HG02759 (cell line): ENCODE measurements around the gene FAM72C.
"Not testable (repeated sequence)": the region's sequence is repeated elsewhere in the genome, so short reads cannot be mapped to it uniquely, and the experiment has no call there.

Experiments
- ATAC-seq: cut with Tn5 transposase; IDR thresholded peaks from one replicate; pipeline ENCODE4 v1.9.1; 2021; ENCODE audit warnings: mild to moderate bottlenecking, moderate library complexity; ENCODE audit not compliant: unreplicated experiment

Gene FAM72C

GRCh38 chr1:143987868-143988267, 16.1 kb upstream of the FAM72C start:
- not testable (repeated sequence) for ATAC-seq

DNA sequence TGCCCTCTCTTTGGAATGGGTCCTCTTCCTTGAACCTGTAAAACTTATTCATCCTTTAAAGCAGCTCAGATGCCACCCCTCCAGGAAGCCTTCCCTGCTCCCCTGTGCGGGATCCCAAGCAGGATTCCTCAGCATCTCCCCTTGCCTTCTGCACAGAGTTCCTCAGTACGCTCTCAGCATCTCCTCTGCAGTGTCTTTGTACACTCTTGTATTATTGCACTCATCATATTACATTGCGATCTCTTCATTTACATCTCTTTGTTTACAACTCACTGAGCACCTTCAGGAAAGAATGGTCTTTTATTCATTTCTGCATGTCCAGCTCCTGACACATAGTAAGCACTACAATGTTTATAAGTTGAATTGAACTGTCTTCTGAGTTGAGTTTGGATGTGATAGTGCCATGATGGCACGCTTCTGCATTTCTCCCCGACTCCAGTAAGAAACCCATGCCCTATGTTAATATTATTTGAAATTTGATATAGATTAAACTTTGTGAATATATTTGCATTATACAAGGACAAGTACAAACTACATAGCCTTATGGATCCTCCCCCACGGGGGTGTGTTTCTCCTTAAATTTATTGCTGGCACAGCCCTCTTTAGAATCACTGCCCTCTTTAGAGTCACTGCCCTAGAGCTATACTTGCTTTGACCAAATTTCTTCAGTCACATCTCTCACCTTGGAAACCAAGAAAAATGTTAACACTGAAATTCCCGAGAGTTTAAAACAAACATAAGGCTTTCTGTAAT, 13.1 kb upstream of the FAM72C start:
- ATAC-seq = not testable (repeated sequence)

- ATAC-seq = not testable (repeated sequence)
These were observed 2.6 kb upstream of the FAM72C start for GRCh38 chr1:143974416-143974815.

DNA sequence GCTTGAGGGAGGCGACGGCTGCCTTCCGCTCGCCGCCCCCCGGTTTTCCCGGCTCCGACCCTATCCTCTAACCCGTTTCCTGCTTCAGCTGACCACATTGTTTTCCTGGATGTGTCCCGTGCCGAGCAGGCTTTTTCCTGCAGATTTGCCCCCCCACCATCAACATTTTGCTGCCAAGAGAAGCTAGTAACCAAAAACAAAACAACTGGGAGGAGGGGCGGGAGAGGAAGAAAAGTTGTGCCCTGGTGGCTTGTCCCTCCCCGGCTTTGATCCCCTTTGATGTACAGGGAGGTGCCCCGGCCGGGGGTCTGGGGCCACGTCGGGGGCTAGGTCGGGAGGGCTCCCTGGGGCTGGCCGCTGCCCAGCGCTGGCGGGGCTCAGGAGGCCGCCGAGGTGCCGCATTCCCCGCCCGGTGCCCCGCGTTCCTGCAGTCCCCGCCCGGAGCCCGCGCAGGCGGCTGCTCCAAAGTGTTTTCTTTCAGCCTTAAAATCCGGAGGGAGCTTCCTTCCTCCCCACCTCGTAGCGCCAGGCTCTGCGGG, 2.2 kb upstream of the FAM72C start:
- not testable (repeated sequence) for ATAC-seq

- peak; percentile 11 for ATAC-seq
These were observed 1.1 kb upstream of the FAM72C start for GRCh38 chr1:143972753-143973326.

GRCh38 chr1:143965860-143966259, 5.9 kb downstream of the FAM72C start:
- ATAC-seq = not testable (repeated sequence)

GRCh38 chr1:143964294-143964693, 7.5 kb downstream of the FAM72C start:
- ATAC-seq = not testable (repeated sequence)

DNA sequence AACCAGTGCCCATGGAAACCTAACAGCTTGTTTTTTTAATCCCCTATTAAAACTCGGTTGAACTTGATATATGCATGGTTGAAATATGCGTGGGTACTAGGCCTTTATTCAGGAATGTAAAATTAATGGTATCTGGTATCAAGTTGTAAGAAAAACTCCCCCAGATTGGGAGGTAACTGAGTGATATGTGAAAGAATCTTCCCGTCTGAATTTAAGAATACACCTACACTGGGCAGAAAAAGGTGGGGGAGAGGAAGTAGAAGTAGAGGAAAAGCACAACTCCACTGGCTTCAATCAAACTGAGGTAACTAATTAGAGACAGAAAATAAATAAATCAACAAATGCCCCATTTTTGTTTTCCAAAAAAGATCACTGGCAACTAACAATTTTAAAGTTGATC, 15.9 kb downstream of the FAM72C start:
- not testable (repeated sequence) for ATAC-seq

- not testable (repeated sequence) for ATAC-seq
These were observed 18.9 kb downstream of the FAM72C start for GRCh38 chr1:143952913-143953312.

GRCh38 chr1:143951485-143952391, 20.0 kb downstream of the FAM72C start:
- not testable (repeated sequence) for ATAC-seq

DNA sequence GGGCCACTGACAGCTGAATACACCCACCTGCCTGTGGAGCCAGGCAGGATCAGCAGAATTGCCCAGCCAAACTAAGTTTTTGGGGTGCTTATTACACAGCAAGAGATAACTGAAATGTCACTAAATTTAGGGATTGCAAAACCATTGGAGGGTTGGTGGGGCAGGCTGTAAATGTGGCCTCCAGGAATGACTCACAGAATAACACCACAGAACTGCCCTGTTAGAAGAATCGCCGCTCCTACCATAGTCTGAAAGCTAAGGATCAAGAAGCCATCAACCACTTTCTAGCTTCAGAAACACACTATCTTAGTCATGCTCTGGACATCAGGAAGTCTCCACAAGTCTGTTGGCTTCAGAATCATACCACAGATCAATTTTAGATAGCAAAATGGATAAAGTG, 24.0 kb downstream of the FAM72C start:
- ATAC-seq = not testable (repeated sequence)

DNA sequence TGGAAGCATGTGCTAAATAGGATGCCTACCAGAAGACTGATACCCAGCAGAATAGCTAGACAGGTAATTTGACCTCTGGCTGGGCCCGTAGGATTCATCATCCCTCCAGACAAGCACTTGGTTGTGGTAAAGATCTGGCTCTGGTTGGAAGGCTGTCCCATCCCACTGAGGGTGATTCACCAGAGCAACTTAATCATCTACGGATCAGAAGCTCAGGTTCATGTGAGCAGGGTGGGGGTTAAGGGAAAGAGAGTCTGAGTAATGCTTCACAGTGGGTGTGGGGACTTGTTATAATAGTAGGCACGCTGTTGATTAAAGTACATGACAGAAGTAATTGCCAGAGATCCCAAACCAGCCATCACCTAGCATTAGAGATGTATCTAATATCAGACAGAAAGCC, 26.5 kb downstream of the FAM72C start:
- not testable (repeated sequence) for ATAC-seq

DNA sequence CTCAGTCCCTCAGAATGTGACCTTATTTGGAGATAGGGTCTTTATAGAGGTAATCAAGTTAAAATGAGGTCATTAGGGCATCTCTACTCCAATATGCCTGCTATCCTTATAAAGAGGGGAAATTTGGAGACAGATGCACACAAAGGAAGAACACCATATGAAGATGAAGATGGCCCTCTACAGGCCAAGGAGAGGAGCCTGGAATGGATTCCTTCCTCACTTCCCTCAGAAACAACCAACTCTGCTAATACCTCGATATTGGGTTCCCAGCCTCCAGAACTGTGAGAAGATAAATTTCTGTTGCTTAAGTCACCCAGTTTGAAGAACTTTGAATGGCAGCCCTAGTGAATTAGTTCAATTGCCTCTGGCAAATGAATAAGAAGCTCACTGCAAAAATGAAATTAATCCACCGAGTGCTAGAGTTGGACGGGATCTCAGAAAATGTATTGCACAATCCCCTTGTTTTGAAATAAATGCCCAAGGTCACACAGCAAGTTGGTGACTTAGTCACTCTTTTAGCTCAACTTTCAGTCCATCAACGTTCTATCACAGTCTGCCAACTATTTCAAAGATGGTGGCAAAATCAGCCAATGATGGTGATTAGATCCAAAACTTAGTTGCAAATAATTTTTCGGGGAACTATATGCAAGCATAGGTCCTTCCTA, 27.1 kb downstream of the FAM72C start:
- ATAC-seq = not testable (repeated sequence)

DNA sequence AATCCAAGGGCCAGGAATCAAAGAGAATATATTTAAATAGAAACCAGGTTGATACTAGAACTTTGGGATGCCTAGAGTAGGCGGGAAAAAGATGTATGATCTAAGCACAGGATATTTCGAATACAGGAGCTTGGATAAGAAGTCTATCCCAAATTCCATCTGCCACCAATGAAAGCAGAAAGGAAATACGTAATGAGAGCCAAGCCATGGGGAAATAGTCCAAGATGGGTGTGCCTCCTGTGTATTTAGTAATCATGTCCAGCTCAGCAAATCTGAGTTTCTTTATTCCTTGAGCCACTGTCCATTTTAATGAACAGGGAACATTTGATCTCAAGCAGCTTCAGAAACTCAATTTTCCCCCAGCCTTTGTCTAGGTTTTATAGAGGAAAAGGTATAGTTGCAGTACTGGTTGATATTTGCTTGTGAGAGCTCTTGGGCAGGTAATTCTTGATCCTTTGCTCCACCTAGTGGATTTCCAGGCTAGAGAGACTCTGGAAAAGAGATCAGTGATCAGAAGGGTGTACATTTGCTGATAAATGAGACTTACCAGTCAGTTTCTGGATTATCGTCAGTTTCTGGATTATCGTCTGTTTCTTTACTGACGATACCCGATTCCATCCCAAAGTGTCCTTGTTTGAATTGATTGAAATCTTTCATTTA, 28.3 kb downstream of the FAM72C start:
- not testable (repeated sequence) for ATAC-seq

DNA sequence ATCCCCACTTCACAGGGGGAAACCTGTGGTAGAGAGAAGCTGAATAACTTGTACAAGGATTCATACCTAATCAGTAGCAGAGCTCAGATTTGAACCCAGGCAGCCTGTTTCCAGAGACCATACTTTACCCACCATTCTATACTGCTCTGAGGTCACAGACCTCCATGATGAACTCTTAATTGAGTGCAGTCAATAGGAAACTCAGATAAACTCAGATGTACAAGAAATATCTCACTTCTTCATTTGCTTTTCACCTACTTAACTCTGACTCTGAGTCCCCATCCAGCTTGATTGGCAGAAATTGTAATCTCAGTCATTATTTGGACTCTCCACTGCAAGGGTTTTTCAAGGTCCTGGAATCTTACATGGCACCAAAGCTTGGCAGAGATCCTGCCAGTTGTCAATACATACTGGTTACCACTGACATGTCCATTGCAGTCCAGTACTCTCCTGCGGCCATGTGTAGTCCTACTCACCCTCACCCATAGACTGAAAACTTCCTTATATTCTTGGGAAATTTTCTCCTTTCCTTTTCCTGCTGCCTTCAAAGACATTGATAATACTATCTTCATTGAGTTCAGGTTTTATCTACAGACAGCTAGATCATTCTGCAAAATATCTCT, 29.4 kb downstream of the FAM72C start:
- not testable (repeated sequence) for ATAC-seq

DNA sequence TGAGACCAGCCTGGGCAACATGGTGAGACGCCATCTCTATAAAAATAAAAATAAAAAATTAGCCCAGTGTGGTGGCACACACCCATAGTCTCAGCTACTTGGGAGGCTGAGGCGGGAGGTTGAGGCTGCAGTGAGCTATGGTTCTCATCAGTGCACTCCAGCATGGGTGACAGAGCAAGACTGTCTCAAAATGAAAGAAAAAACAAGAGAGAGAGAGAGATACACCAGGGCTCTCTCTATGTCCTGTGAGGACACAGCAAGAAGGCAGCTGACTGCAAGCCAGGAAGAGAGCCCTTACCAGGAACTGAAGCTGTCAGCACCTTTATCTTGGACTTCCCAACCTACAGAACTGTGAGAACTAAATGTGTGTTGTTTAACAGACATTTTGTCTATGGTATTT, 32.1 kb downstream of the FAM72C start:
- not testable (repeated sequence) for ATAC-seq

DNA sequence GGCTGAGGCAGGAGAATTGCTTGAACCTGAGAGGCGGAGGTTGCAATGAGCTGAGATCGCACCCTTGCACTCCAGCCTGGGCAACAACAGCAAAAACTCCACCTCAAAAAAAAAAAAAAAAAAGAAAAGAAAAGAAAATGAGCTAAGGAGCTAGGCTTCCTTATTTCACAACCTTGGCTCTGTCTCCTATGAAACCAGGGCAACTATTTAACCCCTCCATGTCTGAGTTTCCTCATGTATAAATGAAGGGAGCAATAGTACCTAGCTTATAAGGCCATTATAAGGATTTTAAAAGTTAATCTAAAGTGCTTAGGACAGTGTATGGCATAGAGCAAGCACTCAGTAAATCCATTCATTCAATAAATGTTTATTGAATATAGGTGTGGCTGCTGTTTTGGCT, 32.9 kb downstream of the FAM72C start:
- not testable (repeated sequence) for ATAC-seq

DNA sequence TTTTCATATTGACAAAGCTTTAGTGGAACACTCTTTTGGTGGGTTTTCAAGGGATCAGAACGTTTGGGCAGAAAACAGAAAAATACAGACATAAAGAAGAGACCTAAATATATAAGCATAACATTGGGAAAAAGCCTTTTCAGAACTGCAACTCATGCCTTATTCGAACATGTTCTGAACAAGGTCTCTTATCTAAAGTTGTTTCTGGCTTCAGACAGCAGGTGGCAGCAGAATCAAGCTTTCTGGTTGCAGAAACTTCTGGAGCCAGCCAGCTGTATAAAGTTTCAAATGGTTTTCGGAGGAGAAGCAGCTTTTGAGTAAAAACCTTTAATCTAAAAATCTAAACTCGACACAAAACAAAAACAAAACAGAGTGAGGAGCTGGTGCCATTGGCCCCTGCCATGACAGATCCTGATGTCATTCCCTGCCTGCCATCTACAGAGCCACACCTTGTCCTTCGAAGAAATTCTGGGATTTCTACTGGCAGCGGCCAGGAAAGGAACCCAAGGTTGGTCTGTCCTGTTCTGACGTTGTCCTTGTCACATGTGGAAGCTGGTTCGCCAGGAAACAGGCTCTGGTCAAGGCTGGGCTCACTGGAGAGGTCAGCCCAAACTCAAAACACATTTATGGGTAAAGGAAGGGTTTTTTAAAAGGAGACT, 35.2 kb downstream of the FAM72C start:
- not testable (repeated sequence) for ATAC-seq

- not testable (repeated sequence) for ATAC-seq
These were observed 52.7 kb downstream of the FAM72C start for GRCh38 chr1:143919127-143919526.
